DMS114 treated with DMSO at 0.1 percent for 48 hours (cell line): ENCODE data around the gene PGA4.
"Not testable (repeated sequence)": the region's sequence is repeated elsewhere in the genome, so short reads cannot be mapped to it uniquely, and the experiment has no call there.

Source experiments
- DNase-seq: peaks from one replicate; lab custom pipeline; 2025; ENCODE audit not compliant: unreplicated experiment; lab: John Stamatoyannopoulos, UW

PGA4 gene

DNA sequence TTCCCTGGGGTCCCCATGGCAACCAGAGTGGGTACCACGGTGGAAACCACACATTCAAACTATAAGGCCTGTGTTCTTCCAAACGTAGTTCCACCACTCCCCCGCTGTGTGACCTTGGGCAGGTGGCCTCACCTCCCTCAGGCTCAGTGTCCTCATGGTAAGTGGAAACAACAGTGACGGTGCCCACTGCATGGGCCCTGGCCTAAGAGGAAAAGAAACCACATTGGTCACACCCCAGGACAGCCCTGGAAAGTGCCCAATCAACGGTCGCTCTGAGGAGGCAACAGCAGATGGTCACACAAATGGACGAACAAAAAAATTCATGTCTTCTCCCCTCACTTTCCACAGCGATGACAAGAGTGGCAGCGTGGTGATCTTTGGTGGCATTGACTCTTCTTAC lies 25.9 kb downstream of the PGA4 start:
- not testable (repeated sequence) for DNase-seq

DNA sequence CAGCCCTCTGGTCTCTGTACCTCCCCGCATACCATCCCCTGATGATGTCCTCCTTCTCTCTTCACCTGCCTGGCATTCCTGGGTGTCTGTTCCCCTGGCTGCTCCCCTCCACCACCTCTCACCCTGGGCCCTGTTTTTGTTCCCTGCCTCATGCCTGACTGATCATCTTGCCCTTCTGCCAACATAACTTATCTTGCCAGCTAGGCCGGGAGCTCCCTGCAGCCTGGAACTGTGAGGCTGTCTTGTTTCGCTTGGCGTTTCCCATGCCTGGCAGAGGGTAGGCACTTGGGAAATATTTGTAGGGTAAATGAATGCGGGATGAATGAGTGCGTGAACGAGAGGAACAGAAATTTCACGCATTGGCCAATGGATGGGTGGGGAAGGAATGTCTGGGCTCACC lies 27.1 kb downstream of the PGA4 start:
- not testable (repeated sequence) for DNase-seq

DNA sequence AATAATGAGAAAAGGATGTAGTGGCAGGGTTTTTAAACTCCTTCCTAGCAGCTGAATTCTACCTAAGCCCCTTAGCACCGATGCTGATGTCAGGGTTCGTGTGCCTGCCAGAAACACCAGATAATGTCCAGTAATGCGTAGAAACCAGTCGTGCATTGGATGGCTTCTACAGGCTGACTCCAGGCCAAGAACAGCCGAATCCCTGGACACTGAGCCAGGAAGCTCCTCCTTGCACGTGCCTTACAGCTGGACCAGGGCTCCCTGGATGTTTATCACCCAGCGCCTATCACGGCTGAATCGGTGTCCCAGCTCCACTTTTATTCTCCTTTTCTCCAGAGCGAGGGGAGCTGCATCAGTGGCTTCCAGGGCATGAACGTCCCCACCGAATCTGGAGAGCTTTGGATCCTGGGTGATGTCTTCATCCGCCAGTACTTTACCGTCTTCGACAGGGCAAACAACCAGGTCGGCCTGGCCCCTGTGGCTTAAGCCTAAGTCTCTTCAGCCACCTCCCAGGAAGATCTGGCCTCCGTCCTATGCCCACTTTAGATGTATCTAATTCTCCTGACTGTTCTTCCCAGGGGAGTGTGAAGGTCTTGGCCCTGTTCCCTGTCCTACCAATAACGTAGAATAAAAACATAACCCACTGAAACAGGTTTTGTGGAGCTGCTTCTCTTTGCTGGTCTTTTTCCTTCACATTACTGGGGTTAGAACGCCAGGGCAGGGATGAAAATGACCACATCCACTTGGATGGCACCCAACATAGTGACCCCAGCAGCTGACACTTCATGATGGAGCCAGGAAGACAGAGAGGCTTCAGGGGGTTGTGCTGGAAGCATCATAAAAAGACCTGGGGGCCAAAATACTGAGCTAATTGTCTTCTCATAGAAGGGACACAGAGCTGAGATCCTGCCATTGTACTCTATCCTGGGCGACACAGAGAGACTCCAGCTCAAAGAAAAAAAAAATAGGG lies 28.9 kb downstream of the PGA4 start:
- DNase-seq, result not testable (repeated sequence)

DNA sequence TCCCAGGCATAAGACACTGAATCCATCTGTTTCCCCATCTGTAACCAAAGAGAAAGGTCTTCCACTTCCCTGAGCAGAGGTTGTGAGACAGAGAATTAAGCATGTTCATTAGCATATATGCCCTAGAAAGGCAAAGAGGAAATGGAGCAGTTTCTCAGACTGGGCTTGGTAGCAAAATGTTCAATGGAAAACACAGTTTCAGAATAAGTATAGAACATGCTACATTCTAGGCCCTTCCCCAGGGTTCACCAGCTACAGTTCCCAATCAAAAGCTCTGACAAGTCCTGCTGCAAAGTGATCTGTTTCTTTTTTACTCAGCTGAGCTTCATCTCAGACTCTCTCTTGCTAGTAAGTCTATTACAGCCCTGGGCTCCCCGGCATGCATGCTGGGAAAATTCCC lies 30.2 kb downstream of the PGA4 start:
- DNase-seq, result not testable (repeated sequence)

DNA sequence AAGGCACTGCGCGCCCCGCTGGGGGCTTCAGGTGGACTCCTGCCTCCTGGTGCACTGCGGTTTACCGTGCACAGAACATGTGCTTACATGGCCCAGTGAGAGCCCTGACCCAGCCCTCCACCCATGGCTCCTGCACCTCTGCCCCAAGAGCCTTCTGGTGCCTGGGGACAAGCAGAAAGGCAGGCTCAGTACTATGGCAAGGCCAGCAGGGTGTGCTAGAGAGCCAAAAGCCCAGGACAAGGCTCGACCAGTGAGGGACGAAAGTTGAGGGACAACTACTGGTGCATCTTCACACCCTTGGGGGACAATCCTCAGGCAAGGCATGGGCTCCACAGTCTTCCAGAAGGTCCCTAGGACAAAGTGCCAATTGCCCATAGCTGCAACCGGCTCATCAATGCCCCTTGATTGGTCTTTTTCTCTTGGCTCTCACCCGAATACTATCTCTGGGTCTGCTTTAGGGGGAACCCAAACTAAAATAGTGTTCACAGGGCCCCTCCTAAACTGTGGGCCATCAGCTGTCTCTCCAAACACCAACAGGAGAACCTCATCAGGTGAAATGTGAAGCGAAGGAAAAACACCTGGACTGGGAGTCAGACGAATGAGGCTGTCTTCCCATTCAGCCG lies 32.4 kb downstream of the PGA4 start:
- peak; percentile 65 for DNase-seq

DNA sequence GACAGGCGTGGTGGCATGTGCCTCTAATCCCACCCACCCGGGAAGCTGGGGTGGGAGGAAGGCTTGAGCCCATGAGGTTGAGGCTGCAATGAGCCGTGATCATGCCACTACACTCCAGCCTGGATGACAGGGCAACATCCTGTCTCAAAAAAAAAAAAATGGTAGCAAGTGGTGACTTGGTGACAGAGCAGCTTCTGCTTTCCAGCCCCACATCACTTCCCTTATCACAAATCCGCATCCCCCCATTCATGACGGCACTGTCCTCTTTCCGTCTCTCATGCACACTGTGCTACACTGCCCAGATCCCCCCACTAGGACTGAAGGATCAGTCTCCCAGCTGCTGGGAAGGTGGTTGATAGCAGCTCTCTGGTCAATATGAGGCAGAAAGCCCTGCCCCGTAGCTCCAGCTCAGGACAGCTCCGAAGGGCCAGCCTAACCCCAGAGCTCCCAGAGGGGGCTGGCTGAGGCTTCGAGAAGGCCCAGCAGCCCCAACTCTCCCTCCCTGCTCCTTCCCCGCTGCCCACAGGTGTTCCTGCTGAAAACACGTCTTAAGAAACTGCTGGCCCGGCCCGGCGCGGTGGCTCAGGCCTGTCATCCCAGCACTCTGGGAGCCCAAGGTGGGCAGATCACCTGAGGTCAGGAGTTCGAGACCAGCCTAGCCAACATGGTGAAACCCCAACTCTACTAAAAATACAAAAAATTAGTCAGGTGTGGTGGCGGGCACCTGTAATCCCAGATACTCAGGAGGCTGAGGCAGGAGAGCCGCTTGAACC lies 34.7 kb downstream of the PGA4 start:
- DNase-seq, result no peak

DNA sequence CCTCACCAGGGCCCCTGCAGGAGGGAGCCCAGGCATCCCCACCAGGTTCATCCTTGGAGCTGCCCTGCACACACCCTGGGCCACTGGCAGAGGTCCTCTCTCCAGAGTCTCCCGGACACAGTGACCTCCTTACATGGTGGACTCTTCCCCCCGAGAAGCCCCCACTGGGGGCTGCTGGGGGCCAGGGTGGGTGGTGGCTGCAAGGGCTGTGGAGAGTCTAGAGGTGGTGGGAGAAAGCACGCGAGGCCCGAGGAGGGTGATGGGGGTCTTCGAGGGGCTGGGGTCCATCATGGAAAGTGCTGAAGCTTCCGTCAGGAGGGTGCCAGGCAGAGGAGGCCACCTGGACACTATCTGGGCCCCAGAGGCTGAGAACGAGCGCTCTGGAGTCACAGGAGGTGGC lies 36.4 kb downstream of the PGA4 start:
- no peak for DNase-seq

DNA sequence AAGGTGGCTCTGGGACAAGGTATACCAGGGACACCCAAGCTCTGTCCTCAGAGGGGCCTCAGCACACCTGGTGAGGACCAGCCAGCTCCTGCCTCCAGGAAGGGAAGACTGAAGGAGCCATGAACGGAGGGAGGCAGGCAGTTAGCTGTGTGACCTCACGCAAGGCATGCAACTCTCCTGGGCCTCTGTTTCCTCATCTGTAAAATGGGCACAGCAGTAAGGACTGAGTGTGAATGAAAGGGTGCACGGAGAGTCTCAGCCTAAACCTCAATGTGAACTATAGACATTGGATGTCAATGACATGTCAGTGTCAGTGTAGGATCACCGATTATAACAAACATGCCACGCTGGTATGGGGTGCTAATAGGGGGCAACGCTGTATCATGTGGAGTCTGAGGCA lies 37.2 kb downstream of the PGA4 start:
- DNase-seq, result no peak

DNA sequence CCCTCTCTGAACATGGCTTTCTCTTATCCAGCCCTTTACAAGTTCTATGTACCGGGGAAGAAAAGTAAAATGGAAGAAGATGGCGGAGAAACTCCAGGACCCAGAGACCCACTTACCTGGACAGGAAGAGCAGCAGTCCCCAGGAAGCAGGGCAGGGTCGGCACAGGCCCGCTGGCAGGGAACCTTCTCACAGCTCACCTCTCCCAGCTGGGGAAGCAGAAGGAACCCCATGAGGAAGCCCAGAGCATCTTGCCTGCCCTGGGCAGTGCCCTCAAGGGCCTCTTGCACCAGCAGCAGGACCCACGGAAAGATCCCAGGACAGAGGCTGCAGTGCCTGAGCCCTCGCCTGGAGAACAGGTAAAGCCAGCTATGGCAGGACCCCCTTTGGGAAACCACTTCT lies 42.2 kb downstream of the PGA4 start:
- no peak for DNase-seq

DNA sequence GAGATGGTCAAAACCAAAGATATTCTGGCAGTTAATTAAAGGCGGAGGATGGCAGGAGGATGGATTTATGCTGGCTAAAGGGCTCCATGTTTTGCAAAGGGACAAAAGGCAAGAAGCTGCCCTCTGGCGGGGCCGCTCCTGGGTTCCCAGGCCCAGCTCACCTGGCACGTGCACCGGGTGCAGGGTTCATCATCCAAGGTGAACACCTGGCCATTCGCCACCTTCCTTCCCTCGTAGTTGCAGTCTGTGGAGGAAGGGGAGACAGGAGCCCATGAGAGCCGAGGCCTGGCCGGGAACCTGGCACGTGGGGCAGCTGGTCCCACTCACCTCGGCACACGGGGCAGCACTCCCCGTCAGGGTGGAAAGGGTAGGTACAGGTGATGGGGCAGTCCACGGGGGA lies 42.6 kb downstream of the PGA4 start:
- DNase-seq, result no peak

DNA sequence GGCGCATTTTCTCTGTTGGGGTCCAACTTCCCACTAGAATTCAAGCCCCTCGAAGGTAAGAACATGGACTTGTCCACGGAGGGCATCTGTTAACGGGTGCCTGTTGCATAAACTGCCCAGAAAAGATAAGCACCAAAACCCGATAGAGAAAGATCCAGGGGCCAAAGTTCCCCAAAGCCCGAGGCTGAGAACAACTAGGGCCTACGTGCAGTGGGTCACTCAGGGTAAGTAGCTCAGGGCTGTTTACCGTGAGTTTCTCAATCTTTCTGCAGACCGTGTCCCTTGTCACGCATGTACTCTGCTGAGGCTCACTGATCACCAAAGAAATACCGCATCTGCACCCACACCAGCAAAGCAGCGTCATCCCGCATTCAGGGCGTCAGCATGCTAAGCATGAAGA lies 43.2 kb downstream of the PGA4 start:
- no peak for DNase-seq

DNA sequence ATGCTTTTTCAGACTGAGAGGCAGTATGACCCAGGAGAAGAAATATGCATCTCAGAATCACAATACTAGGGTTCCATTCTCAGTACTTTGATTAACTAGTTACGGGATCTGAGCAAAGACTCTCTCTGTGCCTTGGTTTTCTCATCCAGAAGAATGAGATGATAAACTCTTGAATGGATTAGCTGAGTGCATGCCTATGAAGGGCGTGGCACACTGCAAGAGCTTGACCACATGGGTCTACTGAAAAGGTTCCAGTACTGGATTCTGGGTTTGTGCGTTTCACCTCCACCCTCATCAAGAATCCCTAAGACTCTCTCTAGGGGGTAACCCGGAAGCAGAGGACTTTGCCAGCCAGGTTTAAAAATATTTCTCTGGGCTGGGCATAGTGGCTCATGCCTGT lies 44.5 kb downstream of the PGA4 start:
- DNase-seq, result no peak

DNA sequence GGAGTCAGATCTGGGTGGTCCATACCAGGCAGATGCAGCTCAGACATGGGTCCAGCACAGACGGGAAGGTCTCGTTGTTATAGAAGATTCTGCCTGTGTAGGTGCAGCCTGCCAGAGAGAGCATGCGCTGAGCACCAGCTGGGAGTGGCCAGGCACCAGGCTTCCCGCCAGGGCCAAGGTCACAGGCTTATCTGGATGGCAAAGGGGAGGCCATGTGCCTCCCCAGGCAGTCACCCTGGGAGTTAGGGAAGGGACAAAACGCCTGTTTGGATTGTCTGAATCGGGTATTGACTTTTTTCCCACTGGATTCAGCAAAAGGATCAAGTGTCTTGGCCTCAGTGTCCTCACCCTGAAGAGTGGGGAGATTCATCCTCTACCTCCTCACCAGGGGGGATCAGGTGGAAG lies 45.3 kb downstream of the PGA4 start:
- DNase-seq, result no peak

DNA sequence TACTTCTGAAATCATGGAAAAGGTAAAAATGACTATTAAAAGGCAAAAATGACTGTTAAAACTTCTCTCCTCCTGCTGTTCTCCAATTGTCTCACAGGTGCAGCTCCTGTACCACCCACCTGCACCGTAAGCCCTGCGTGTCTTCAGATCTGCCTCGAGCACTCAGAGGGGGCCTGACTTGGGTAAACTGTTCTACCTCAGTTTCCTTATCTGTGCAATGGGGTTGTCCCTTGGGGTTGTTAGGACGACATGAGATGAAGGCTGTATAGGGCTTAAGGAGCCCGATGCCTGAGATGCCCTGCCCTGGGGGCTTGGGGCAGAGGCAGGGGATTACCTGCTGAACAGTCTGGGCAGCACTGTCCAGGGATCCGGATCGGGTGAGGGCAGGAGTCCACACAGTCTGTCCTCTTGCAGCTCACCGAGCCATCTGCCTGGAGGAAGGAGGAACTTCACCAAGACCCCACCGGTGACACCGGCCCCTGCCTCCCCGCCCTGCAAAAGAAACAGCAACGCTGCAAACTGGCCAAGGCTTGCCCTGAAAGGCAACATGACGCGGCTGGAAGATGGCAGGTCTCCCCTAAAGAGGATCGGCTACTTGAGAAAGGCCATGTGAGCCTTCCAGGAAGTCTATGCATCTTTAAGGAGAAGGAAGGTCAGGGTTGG lies 46.6 kb downstream of the PGA4 start:
- no peak for DNase-seq

DNA sequence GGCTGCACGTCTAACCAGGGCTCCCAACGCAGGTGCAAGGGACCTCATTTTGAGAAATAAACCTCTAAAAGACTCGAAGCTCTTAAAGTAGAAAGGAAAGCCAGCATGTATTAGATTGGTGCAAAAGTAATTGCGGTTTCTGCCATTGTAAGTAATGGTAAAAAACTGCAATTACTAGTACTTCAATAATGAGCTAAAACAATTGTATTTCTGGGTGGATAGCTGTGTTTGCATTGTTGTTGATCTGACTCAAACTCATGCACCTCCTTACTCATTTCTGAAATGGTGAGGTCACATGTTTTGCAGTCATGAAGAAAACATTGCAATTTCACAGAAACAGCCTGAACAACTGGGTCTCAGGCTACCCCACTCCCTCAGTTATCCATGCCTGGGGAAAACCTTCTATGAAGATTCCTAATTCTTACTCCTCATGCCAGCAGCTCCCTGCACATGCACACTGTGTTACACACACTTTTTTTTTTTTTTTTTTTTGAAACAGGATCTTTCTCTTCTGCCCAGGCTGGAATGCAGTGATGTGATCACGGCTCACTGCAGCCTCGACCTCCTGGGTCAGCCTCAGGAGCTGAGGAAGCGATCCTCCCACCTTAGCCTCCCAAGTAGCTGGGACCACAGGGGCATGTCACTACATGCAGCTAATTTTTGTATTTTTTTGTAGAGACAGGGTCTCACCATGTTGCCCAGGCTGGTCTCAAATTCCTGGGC lies 48.4 kb downstream of the PGA4 start:
- DNase-seq, result no peak

DNA sequence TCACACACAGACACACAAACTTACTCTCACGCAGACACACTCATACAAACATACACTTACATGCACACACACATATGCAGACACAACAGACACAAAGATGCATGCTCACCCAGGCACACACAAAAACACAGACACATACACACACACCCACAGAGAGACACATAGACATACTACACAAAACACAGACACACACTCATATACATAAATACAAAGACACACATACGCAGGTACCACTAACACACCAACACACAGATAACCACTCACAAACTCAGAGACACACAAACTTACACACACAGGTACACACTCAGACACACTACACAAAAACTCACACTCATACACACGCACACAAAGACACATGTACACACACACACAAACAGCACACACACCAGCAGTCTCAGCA lies 50.6 kb downstream of the PGA4 start:
- DNase-seq, result no peak

DNA sequence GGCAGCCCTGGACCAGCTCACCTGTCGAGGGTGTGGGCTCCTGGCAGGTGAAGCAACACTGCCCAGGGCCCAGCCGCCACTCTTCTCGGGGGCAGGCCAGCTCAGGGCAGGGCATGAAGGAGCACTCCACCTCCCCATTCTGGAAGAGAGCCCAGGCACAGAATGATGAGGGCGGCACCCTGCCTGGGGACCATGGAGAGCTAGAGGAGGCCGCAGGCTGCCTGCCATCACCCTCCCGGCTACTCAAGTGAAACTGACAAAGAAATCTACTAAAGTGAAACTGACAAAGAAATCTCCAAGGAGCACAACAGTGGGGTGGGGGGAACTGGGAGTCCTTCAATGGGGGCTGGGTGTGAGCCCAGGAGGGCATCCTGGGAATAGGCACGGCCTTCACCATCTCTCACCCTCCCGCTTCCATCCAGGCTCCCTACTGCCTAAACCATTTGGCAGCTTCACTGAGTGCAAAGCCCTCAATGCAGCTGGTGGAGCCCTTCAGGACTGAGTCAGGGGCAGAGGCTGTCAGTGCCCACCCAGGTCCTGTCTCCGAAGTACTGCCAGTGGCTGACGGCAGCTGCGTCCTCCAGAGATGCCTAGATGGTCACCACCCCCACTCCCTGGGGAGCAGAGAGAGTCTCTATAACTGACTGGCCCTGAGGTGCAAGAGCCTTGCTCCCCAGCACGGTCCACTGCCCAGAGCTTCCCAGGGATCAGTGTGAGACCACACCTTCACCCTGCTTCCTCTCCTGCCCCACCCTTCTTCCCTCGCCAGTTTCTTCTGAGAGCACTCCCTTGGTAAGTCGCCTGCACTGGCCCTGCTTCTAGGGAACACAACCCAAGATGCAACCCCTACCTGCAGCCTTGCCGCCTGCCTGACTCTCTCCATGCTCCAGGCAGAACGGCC lies 51.3 kb downstream of the PGA4 start:
- DNase-seq, result no peak

DNA sequence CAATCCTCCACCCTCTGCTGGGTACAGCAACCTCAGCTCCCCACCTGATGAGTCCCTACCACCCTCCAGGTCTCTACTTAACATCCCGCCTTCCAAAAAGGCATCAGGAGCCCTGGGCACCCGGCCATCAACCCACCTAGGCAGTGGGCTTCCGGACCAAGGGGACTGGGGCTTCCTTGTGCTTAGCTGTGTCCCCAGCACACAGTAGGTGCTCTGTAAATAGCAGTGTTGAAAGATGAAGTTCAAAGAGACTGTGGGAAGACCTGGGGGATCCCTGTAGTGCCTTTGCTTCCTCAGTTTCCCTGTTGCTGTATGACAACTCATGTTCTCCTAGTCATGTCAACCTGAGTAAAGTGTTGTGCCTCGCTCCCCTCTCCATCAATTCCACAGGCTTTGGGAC lies 51.9 kb downstream of the PGA4 start:
- no peak for DNase-seq

DNA sequence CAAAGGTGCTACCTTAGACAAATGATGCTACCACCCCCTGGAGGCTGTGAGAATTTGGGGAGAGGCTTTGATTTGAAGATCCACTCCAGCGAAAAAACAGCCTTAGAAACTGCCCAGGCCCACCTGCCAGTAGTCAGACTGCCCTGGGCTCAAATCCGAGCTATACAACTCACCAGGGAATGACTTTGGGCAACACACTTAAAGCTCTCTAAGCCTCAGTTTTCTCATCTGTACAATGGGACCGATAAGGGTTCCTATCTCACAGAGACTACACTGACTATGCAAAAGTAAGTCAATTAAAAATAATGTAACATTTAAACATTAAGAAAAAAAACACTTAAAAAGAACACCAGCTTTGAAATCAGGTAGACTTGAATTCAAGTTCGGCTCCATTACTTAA lies 53.0 kb downstream of the PGA4 start:
- DNase-seq, result no peak
